A549 (cell line): Measurements from ENCODE around the gene LIN28A.

ENCODE experiments used
- CHD2 ChIP-seq: fragments of 150-350 bp; IDR thresholded peaks from 2 replicates; pipeline ENCODE4 v1.6.1; 2014; ENCODE audit warnings: low read length; ENCODE audit not compliant: partially characterized antibody
- CTCF ChIP-seq: fragments of >200 bp; sonication (Bioruptor Twin); formaldehyde crosslinking; IDR thresholded peaks from 3 replicates; pipeline ENCODE4 v1.5.1; 2016
- HOXA7 ChIP-seq: fragments of 250-450 bp; sonication (Bioruptor Pico); IDR thresholded peaks from 2 replicates; pipeline ENCODE4 v1.5.0; 2020; ENCODE audit warnings: mild to moderate bottlenecking, moderate library complexity
- MAZ ChIP-seq: fragments of 150-350 bp; IDR thresholded peaks from 2 replicates; pipeline ENCODE4 v1.6.1; 2014; ENCODE audit warnings: antibody characterized with exemption, low read depth, low read length, borderline replicate concordance
- ZC3H11A ChIP-seq: fragments of 450-650 bp; IDR thresholded peaks from 2 replicates; pipeline ENCODE4 v1.6.1; 2014; ENCODE audit warnings: antibody characterized with exemption, mild to moderate bottlenecking

GRCh38 chr1:26409191-26409807, 1.3 kb upstream of the LIN28A start:
- TF ChIP-seq CTCF (no peak), ZC3H11A (no peak), CHD2 (no peak), MAZ (no peak), HOXA7 (CRISPR knock-in tag) (no peak)
